CD14-positive monocyte (primary cell): ENCODE results near the gene RABL3. TPM values are rescaled to one million over a fixed set of nuclear protein-coding genes. Genes with fewer than 3 reads are reported as not detected.
A peak's percentile ranks its signal among the peaks of the same experiment; 100 is the strongest.
"Not testable (repeated sequence)": the region's sequence is repeated elsewhere in the genome, so short reads cannot be mapped to it uniquely, and the experiment has no call there.

Source experiments
- DNase-seq, 3 donors: peaks; one replicate each; pipeline ENCODE4 v3.0.0-alpha.2; 2011 to 2022
- H2AFZ ChIP-seq: 2 replicates; pipeline ENCODE4 v1.6.0; 2012; ENCODE audit warnings: mild to moderate bottlenecking, low read depth, low read length, inconsistent platforms; ENCODE audit not compliant: insufficient read depth, poor library complexity, severe bottlenecking
- H3K27ac ChIP-seq, 2 donors: 1 replicate in 1 of 2; 2 replicates in 1 of 2; pipeline ENCODE4 v1.5.1; 2012 to 2013; ENCODE audit warnings: low read length in 2 of 2, control low read depth in 1 of 2, inconsistent platforms in 1 of 2, low read depth in 1 of 2, mild to moderate bottlenecking in 1 of 2
- H3K27me3 ChIP-seq, 2 donors: one replicate each; pipeline versions ENCODE4 v1.6.0 to v1.6.1; 2011 to 2013; ENCODE audit warnings: low read length in 2 of 2; ENCODE audit not compliant: control insufficient read depth in 2 of 2, insufficient read depth in 2 of 2
- H3K36me3 ChIP-seq, 2 donors: replicated peaks in 1 of 2; 1 replicate in 1 of 2; 2 replicates in 1 of 2; pipeline versions ENCODE4 v1.5.1 to v1.6.1; 2012 to 2013; ENCODE audit warnings: low read length in 2 of 2, control low read depth in 1 of 2, inconsistent platforms in 1 of 2, mild to moderate bottlenecking in 1 of 2; ENCODE audit not compliant: insufficient read depth in 2 of 2, control insufficient read depth in 1 of 2
- H3K4me1 ChIP-seq, 2 donors: 1 replicate in 1 of 2; 2 replicates in 1 of 2; pipeline versions ENCODE4 v1.5.1 to v1.6.1; 2012 to 2013; ENCODE audit warnings: low read length in 2 of 2, control low read depth in 1 of 2, inconsistent platforms in 1 of 2, mild to moderate bottlenecking in 1 of 2, moderate library complexity in 1 of 2; ENCODE audit not compliant: insufficient read depth in 2 of 2, control insufficient read depth in 1 of 2
- H3K4me2 ChIP-seq: replicated peaks from 2 replicates; pipeline ENCODE3; 2012; ENCODE audit warnings: low read length, moderate library complexity, mild to moderate bottlenecking; ENCODE audit not compliant: poor library complexity, severe bottlenecking; ENCODE audit errors: extremely low read depth
- H3K4me3 ChIP-seq, 3 experiments: fragments of 200-600 bp in 1 of 3; sonication (generic) in 1 of 3; replicated peaks in 1 of 3; 1 replicate in 2 of 3; 2 replicates in 1 of 3; pipeline ENCODE4 v1.5.1; 2011 to 2013; ENCODE audit warnings: low read length in 3 of 3, mild to moderate bottlenecking in 3 of 3, control low read depth in 2 of 3, low read depth in 2 of 3, inconsistent platforms in 1 of 3, moderate library complexity in 1 of 3
- H3K79me2 ChIP-seq: 2 replicates; pipeline ENCODE4 v1.6.0; 2012; ENCODE audit warnings: mild to moderate bottlenecking, control low read depth, inconsistent platforms, low read length, moderate library complexity; ENCODE audit not compliant: insufficient read depth
- H3K9ac ChIP-seq: 2 replicates; pipeline ENCODE4 v1.6.0; 2017; ENCODE audit warnings: low read length, mild to moderate bottlenecking; ENCODE audit not compliant: insufficient read depth, poor library complexity, severe bottlenecking
- H3K9me3 ChIP-seq, 2 donors: replicated peaks in 1 of 2; 1 replicate in 1 of 2; 2 replicates in 1 of 2; pipeline versions ENCODE4 v1.5.1 to v1.6.1; 2012 to 2013; ENCODE audit warnings: low read length in 2 of 2, control low read depth in 1 of 2; ENCODE audit not compliant: control insufficient read depth in 1 of 2, insufficient read depth in 1 of 2
- H4K20me1 ChIP-seq: 2 replicates; pipeline ENCODE4 v1.6.0; 2012; ENCODE audit warnings: mild to moderate bottlenecking, low read length, control low read depth, moderate library complexity; ENCODE audit not compliant: insufficient read depth
- H3K27ac Mint-ChIP-seq, 7 donors: one replicate each; pipeline ENCODE4 v1.8.0; 2020; ENCODE audit warnings: mild to moderate bottlenecking in 7 of 7, mixed read lengths in 7 of 7, moderate library complexity in 6 of 7, inconsistent platforms in 2 of 7
- H3K27me3 Mint-ChIP-seq, 3 donors: one replicate each; pipeline ENCODE4 v1.8.0; 2021 to 2022; ENCODE audit warnings: low read depth in 3 of 3, mild to moderate bottlenecking in 3 of 3, mixed read lengths in 3 of 3, moderate library complexity in 3 of 3, inconsistent platforms in 1 of 3
- H3K36me3 Mint-ChIP-seq, 2 donors: one replicate each; pipeline ENCODE4 v1.8.0; 2020; ENCODE audit warnings: mixed read lengths in 2 of 2, inconsistent platforms in 1 of 2, mild to moderate bottlenecking in 1 of 2
- H3K4me1 Mint-ChIP-seq: one replicate; pipeline ENCODE4 v1.8.0; 2020; ENCODE audit warnings: mild to moderate bottlenecking, mixed read lengths
- H3K4me3 Mint-ChIP-seq, 2 donors: one replicate each; pipeline ENCODE4 v1.8.0; 2020; ENCODE audit warnings: mild to moderate bottlenecking in 2 of 2, mixed read lengths in 2 of 2, moderate library complexity in 1 of 2
- H3K9me3 Mint-ChIP-seq, 7 donors: one replicate each; pipeline ENCODE4 v1.8.0; 2020 to 2022; ENCODE audit warnings: mixed read lengths in 7 of 7, mild to moderate bottlenecking in 6 of 7, moderate library complexity in 6 of 7, inconsistent platforms in 2 of 7
- CTCF ChIP-seq: fragments of 200-600 bp; IDR thresholded peaks from one replicate; pipeline ENCODE4 v1.8.0; 2022; ENCODE audit warnings: antibody characterized with exemption, mild to moderate bottlenecking
- WGBS: methylation state at CpG from one replicate; pipeline ENCODE4 v1.1.5; 2013; ENCODE audit warnings: missing lambda C conversion rate; ENCODE audit not compliant: insufficient coverage; 5-methylcytosine and 5-hydroxymethylcytosine counted together
- intact Hi-C, 2 donors: fragments of 100-400 bp; cut with micrococcal nuclease; formaldehyde crosslinking; loops; one replicate each; pipeline versions ENCODE4 v1.15.0 to v1.15.1; 2023
- polyA plus RNA-seq, 3 donors: library from polyadenylated mRNA; depleted of rRNA in 1 of 3; unstranded in 2 of 3; stranded (reverse) in 1 of 3; fragments of 300-500 nt in 2 of 3; fragments of >200 nt in 1 of 3; fragmentation: Illumina TruSeq in 2 of 3; gene quantifications; 1 replicate in 2 of 3; 2 replicates in 1 of 3; pipeline ENCODE4 v1.2.3, GENCODE V29; 2012 to 2021

The RABL3 gene
- polyA plus RNA-seq, 3 donors: 2.0 to 14.9 (median 11.5) TPM

- Mint-ChIP-seq H3K36me3 (no peaks in the 10 kb centered on the region), H3K27ac (peak overlapping the region; percentile 3 to 81 (median 50)), H3K9me3 (peaks cover 0 to 3% (median 0%) of the 10 kb centered on the region in 7 donors), H3K4me3 (peak overlapping the region; percentile 53 to 72), H3K27me3 (peaks cover 0 to 3% (median 0%) of the 10 kb centered on the region in 3 donors), H3K4me1 (peaks cover 19% of the 10 kb centered on the region)
- Histone ChIP-seq H3K4me1 (peaks cover 15 to 17% of the 10 kb centered on the region in 2 donors), H3K79me2 (no peaks in the 10 kb centered on the region), H3K27me3 (no peaks in the 10 kb centered on the region), H4K20me1 (no peaks in the 10 kb centered on the region), H3K9me3 (no peaks in the 10 kb centered on the region), H3K4me3 (peak overlapping the region in 1 of 3 experiments; percentile 52), H2AFZ (peak overlapping the region; percentile 67), H3K9ac (no peak overlapping the region), H3K27ac (peak overlapping the region in 1 of 2 donors; percentile 62), H3K4me2 (peak overlapping the region; percentile 57), H3K36me3 (no peaks in the 10 kb centered on the region)
- intact Hi-C loops: no loop called here
- peak; percentile 25 to 55 (median 46) for DNase-seq
- 0% methylated on average over 3 of the region's 6 CpGs for WGBS
- TF ChIP-seq CTCF: no peak
Measured at GRCh38 chr3:120678331-120678947, 63.9 kb downstream of the RABL3 start.

- not testable (repeated sequence) for H3K4me3 Mint-ChIP-seq
Measured at GRCh38 chr3:120677193-120677592, 65.1 kb downstream of the RABL3 start.

More at GRCh38 chr3:120677193-120677592, 65.1 kb downstream of the RABL3 start:
- H3K27me3 Mint-ChIP-seq, H3K4me2 ChIP-seq, H3K9me3 ChIP-seq, DNase-seq, H3K27ac Mint-ChIP-seq, H4K20me1 ChIP-seq, H3K27ac ChIP-seq, H3K9me3 Mint-ChIP-seq, H3K79me2 ChIP-seq, H2AFZ ChIP-seq, intact Hi-C loops, H3K9ac ChIP-seq, H3K27me3 ChIP-seq, H3K36me3 ChIP-seq, H3K4me3 ChIP-seq, H3K36me3 Mint-ChIP-seq: not testable (repeated sequence)
- no CpG with 5 or more reads among the region's 7 CpGs for WGBS
- H3K4me1 Mint-ChIP-seq: peaks cover 19% of the 10 kb centered on the region
- peaks cover 15 to 17% of the 10 kb centered on the region in 2 donors for H3K4me1 ChIP-seq
